OCI-LY3 (cell line): ENCODE measurements around the gene RREB1.

Source experiments
- EZH2phosphoT487 ChIP-seq: fragments of 200-600 bp; shearing (Covaris generic); IDR thresholded peaks from 2 replicates; pipeline ENCODE4 v1.6.1; 2018; ENCODE audit warnings: antibody characterized with exemption, mixed run types, low read depth
- TF ChIP-seq, protein P1 (sequence below): fragments of 200-600, 300-600 bp; sonication (generic); IDR thresholded peaks from 2 replicates; pipeline ENCODE4 v1.5.1; 2014; ENCODE audit warnings: antibody characterized with exemption, low read length, low read depth

DNA sequence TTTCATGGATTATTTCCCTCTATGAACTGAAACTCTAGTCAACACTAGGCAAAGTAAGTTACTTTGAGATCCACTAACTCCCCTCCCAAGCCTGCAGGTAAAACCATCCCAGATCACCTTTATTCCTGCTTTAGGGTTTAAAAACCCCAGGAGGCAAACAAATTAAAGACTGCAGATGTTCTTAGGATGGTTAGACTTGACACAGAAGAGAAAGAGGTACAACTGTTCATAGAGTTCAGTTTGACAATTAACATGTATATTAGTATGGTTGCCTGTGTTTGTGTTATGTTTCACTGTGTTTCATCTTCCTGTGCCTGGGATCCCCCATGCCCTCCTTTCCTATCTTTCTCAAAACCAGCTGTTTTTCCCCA, 53.5 kb downstream of the RREB1 start:
- TF ChIP-seq, protein P1, sequence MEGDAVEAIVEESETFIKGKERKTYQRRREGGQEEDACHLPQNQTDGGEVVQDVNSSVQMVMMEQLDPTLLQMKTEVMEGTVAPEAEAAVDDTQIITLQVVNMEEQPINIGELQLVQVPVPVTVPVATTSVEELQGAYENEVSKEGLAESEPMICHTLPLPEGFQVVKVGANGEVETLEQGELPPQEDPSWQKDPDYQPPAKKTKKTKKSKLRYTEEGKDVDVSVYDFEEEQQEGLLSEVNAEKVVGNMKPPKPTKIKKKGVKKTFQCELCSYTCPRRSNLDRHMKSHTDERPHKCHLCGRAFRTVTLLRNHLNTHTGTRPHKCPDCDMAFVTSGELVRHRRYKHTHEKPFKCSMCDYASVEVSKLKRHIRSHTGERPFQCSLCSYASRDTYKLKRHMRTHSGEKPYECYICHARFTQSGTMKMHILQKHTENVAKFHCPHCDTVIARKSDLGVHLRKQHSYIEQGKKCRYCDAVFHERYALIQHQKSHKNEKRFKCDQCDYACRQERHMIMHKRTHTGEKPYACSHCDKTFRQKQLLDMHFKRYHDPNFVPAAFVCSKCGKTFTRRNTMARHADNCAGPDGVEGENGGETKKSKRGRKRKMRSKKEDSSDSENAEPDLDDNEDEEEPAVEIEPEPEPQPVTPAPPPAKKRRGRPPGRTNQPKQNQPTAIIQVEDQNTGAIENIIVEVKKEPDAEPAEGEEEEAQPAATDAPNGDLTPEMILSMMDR, result no peak
- TF ChIP-seq EZH2phosphoT487, result no peak
